IMR-90 (cell line): ENCODE measurements around the gene CTNNA2. TPM values are rescaled to one million over a fixed set of nuclear protein-coding genes. Genes with fewer than 3 reads are reported as not detected.

Source experiments
- ATAC-seq: fragments of 200-7000 bp; cut with Tn5 transposase; 2 replicates; pipeline ENCODE4 v1.9.1; 2020; ENCODE audit warnings: low read depth, mild to moderate bottlenecking, moderate library complexity
- BruUV-seq: library from RNA; stranded (reverse); fragments of 400-500 nt; replicated peaks from 2 replicates; lab custom pipeline; 2021; lab: Mats Ljungman, UMichigan
- CTCF ChIA-PET: fragments of 300-600 bp; formaldehyde crosslinking; extraction: SDS; loops from one replicate; lab custom pipeline; 2021; ENCODE audit warnings: antibody characterized with exemption; lab: Yijun Ruan, JAX
- POLR2A ChIA-PET: fragments of 300-600 bp; sonication (Branson Sonifier 250); formaldehyde crosslinking; loops from one replicate; lab custom pipeline; 2022; ENCODE audit warnings: antibody characterized with exemption; ENCODE audit not compliant: unreplicated experiment; lab: Charles Lee
- DNase-seq: peaks from one replicate; pipeline ENCODE4 v3.0.0; 2013
- H2AFZ ChIP-seq: replicated peaks from 2 replicates; pipeline ENCODE3; 2013; ENCODE audit warnings: low read length, mild to moderate bottlenecking; ENCODE audit not compliant: poor library complexity
- H2AK5ac ChIP-seq: 2 replicates; pipeline ENCODE4 v1.6.1; 2013; ENCODE audit warnings: low read depth, low read length, inconsistent platforms
- H2AK9ac ChIP-seq: replicated peaks from 2 replicates; pipeline ENCODE3; 2013; ENCODE audit warnings: mild to moderate bottlenecking, low read depth, low read length, moderate library complexity; ENCODE audit not compliant: poor library complexity
- H2BK120ac ChIP-seq: 2 replicates; pipeline ENCODE4 v1.6.1; 2013; ENCODE audit warnings: low read depth, low read length, inconsistent platforms
- H2BK15ac ChIP-seq: 3 replicates; pipeline ENCODE4 v1.6.1; 2013; ENCODE audit warnings: low read depth, low read length, inconsistent platforms
- H2BK20ac ChIP-seq: 2 replicates; pipeline ENCODE4 v1.6.1; 2013; ENCODE audit warnings: low read depth, mild to moderate bottlenecking, inconsistent platforms, low read length, moderate library complexity
- H2BK5ac ChIP-seq: 2 replicates; pipeline ENCODE4 v1.6.1; 2013; ENCODE audit warnings: mild to moderate bottlenecking, low read depth, low read length, inconsistent platforms; ENCODE audit not compliant: poor library complexity, severe bottlenecking
- H3K14ac ChIP-seq: replicated peaks from 2 replicates; pipeline ENCODE4 v1.6.1; 2013; ENCODE audit warnings: low read depth, low read length, inconsistent platforms
- H3K18ac ChIP-seq: 2 replicates; pipeline ENCODE4 v1.6.1; 2013; ENCODE audit warnings: low read depth, low read length, control low read depth
- H3K23ac ChIP-seq: 2 replicates; pipeline ENCODE4 v1.6.1; 2013; ENCODE audit warnings: low read depth, low read length, inconsistent platforms
- H3K27ac ChIP-seq: 2 replicates; pipeline ENCODE4 v1.5.1; 2013; ENCODE audit warnings: mild to moderate bottlenecking, control low read depth, low read length; ENCODE audit not compliant: insufficient read depth
- H3K27me3 ChIP-seq: 2 replicates; pipeline ENCODE4 v1.6.1; 2013; ENCODE audit warnings: low read length; ENCODE audit not compliant: control insufficient read depth, insufficient read depth
- H3K36me3 ChIP-seq: 2 replicates; pipeline ENCODE4 v1.6.1; 2013; ENCODE audit warnings: low read length, mixed read lengths; ENCODE audit not compliant: control insufficient read depth, insufficient read depth
- H3K4ac ChIP-seq: 2 replicates; pipeline ENCODE4 v1.6.1; 2013; ENCODE audit warnings: low read depth, low read length, inconsistent platforms
- H3K4me1 ChIP-seq: 2 replicates; pipeline ENCODE4 v1.6.1; 2013; ENCODE audit warnings: low read length, mixed read lengths; ENCODE audit not compliant: control insufficient read depth, insufficient read depth
- H3K4me2 ChIP-seq: 2 replicates; pipeline ENCODE4 v1.6.1; 2013; ENCODE audit warnings: low read depth, mild to moderate bottlenecking, control low read depth, low read length, moderate library complexity
- H3K4me3 ChIP-seq: 2 replicates; pipeline ENCODE4 v1.5.1; 2013; ENCODE audit warnings: low read depth, mild to moderate bottlenecking, control low read depth, low read length, moderate library complexity; ENCODE audit not compliant: insufficient read depth
- H3K56ac ChIP-seq: 2 replicates; pipeline ENCODE4 v1.6.1; 2013; ENCODE audit warnings: low read length, inconsistent platforms; ENCODE audit not compliant: insufficient read depth; ENCODE audit errors: extremely low read depth
- H3K79me1 ChIP-seq, 2 experiments: 2 replicates each; pipeline ENCODE4 v1.6.1; 2013; ENCODE audit warnings: low read length in 2 of 2, inconsistent platforms in 1 of 2, low read depth in 1 of 2
- H3K9ac ChIP-seq: 2 replicates; pipeline ENCODE4 v1.6.1; 2013; ENCODE audit warnings: low read depth, low read length, control low read depth
- H3K9me1 ChIP-seq: 2 replicates; pipeline ENCODE4 v1.6.1; 2013; ENCODE audit warnings: low read length, inconsistent platforms; ENCODE audit not compliant: insufficient read depth
- H3K9me3 ChIP-seq: 2 replicates; pipeline ENCODE4 v1.6.1; 2013; ENCODE audit warnings: low read length; ENCODE audit not compliant: control insufficient read depth, insufficient read depth
- H4K20me1 ChIP-seq: 2 replicates; pipeline ENCODE4 v1.6.1; 2013; ENCODE audit warnings: low read length, inconsistent platforms; ENCODE audit not compliant: insufficient read depth
- H4K5ac ChIP-seq: 2 replicates; pipeline ENCODE4 v1.6.1; 2013; ENCODE audit warnings: mild to moderate bottlenecking, low read depth, low read length, control low read depth
- H4K8ac ChIP-seq, 2 experiments: 2 replicates each; pipeline ENCODE4 v1.6.1; 2013; ENCODE audit warnings: low read depth in 2 of 2, low read length in 2 of 2, control low read depth in 1 of 2, inconsistent platforms in 1 of 2
- H4K91ac ChIP-seq: 2 replicates; pipeline ENCODE4 v1.6.1; 2013; ENCODE audit warnings: low read depth, low read length, inconsistent platforms; ENCODE audit not compliant: insufficient read depth
- BHLHE40 ChIP-seq: fragments of 150-350 bp; IDR thresholded peaks from 2 replicates; pipeline ENCODE4 v1.6.1; 2016; ENCODE audit warnings: mild to moderate bottlenecking, low read depth, low read length
- CEBPB ChIP-seq: IDR thresholded peaks from 2 replicates; pipeline ENCODE4 v1.6.1; 2012; ENCODE audit warnings: low read depth, low read length, improper control_type of control experiment
- CHD1 ChIP-seq: IDR thresholded peaks from 2 replicates; pipeline ENCODE4 v1.6.1; 2012; ENCODE audit warnings: low read depth, low read length, improper control_type of control experiment
- FOS ChIP-seq: fragments of 150-350 bp; IDR thresholded peaks from 2 replicates; pipeline ENCODE4 v1.6.1; 2016; ENCODE audit warnings: low read depth, low read length
- MAZ ChIP-seq: IDR thresholded peaks from 2 replicates; pipeline ENCODE4 v1.6.1; 2012; ENCODE audit warnings: low read depth, mild to moderate bottlenecking, low read length, improper control_type of control experiment, moderate library complexity, borderline replicate concordance
- MXI1 ChIP-seq: IDR thresholded peaks from 2 replicates; pipeline ENCODE4 v1.6.1; 2012; ENCODE audit warnings: low read depth, mild to moderate bottlenecking, low read length, moderate library complexity, borderline replicate concordance
- NFE2L2 ChIP-seq: fragments of 150-350 bp; IDR thresholded peaks from 2 replicates; pipeline ENCODE4 v1.6.1; 2016; ENCODE audit warnings: low read depth, mild to moderate bottlenecking, low read length
- POLR2A ChIP-seq: IDR thresholded peaks from 2 replicates; pipeline ENCODE4 v1.6.1; 2012; ENCODE audit warnings: mild to moderate bottlenecking, low read depth, low read length
- RAD21 ChIP-seq: IDR thresholded peaks from 2 replicates; pipeline ENCODE4 v1.6.1; 2012; ENCODE audit warnings: low read length, improper control_type of control experiment
- RCOR1 ChIP-seq: IDR thresholded peaks from 2 replicates; pipeline ENCODE4 v1.6.1; 2012; ENCODE audit warnings: mild to moderate bottlenecking, low read length, improper control_type of control experiment; ENCODE audit not compliant: insufficient replicate concordance
- RFX5 ChIP-seq: IDR thresholded peaks from 2 replicates; pipeline ENCODE4 v1.8.0; 2012; ENCODE audit warnings: low read depth, mild to moderate bottlenecking, low read length, moderate library complexity
- SMC3 ChIP-seq: fragments of 150-350 bp; IDR thresholded peaks from 2 replicates; pipeline ENCODE4 v1.6.1; 2016; ENCODE audit warnings: low read depth, mild to moderate bottlenecking, antibody characterized with exemption, low read length, moderate library complexity
- WGBS, 2 experiments: methylation state at CpG; one replicate each; pipeline versions ENCODE4 v1.1.5 to v1.1.7; 2013; ENCODE audit warnings: missing lambda C conversion rate in 2 of 2; ENCODE audit not compliant: insufficient read length in 1 of 2; ENCODE audit errors: extremely low coverage in 2 of 2; 5-methylcytosine and 5-hydroxymethylcytosine counted together
- dilution Hi-C: fragments of 300-500 bp; cut with HindIII; formaldehyde crosslinking; loops from one replicate; pipeline ENCODE4 v1.14.3; 2018; ENCODE audit warnings: low sequenced_read_pairs; ENCODE audit not compliant: unreplicated experiment
- in situ Hi-C: fragments of 300-500 bp; cut with MboI; formaldehyde crosslinking; loops from 3 replicates; pipeline ENCODE4 v1.14.3; 2019; ENCODE audit warnings: low sequenced_read_pairs, inconsistent platforms, mixed read lengths
- intact Hi-C: fragments of 100-400 bp; cut with micrococcal nuclease; formaldehyde crosslinking; loops from 2 replicates; pipeline ENCODE4 v1.10.0; 2022
- polyA plus RNA-seq, 3 experiments: library from polyadenylated mRNA; depleted of rRNA; stranded (reverse); fragments of >200 nt; gene quantifications; 2 replicates each; pipeline ENCODE4 v1.2.3, GENCODE V29; 2012; ENCODE audit warnings: low replicate concordance in 1 of 3
- total RNA-seq: library from RNA; depleted of rRNA; stranded (reverse); fragments of >200 nt; gene quantifications from 2 replicates; pipeline ENCODE4 v1.2.3, GENCODE V29; 2012
- TF ChIP-seq, protein P1 (sequence below): conservative IDR thresholded peaks from 2 replicates; pipeline ENCODE4 v1.5.1; 2012; ENCODE audit warnings: mild to moderate bottlenecking, low read depth, low read length, improper control_type of control experiment
- TF ChIP-seq, protein P2 (sequence below): fragments of 150-350 bp; IDR thresholded peaks from 2 replicates; pipeline ENCODE4 v1.6.1; 2017; ENCODE audit warnings: mild to moderate bottlenecking, antibody characterized with exemption, low read length, low read depth
- TF ChIP-seq, protein P3 (sequence below): fragments of 150-350 bp; IDR thresholded peaks from 2 replicates; pipeline ENCODE4 v1.6.1; 2016; ENCODE audit warnings: low read depth, mild to moderate bottlenecking, low read length, moderate library complexity, borderline replicate concordance

CTNNA2 gene
- total and polyA plus RNA-seq, 2 of the 4 experiments (the other 2 are of a cell fraction): not detected

DNA sequence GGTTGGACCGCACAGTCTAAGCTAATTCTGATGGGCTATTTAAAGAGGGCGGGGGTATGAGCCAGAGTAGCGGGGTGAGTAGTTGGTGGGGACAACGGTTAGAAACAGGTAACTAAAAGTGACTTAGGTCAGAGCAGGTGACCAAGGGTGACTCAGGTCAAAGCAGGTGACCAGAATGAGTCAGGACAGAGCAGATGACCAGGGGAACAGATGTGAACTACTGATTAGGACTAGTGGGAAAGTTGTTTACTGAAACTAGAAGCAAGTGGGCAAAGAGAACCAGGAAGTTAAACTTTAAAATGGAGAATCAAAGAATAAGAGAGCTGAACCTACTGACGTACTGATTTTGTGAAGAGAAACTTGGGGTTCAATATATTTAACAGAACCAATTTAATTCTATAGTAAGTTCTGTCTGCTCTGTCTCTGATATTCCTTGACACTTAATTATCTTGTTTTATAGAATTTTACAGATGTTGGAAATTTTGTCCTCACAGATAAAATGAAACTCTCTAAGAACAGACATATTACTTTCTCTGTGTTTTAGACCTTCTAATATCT, 799.5 kb downstream of the CTNNA2 start:
- CTCF ChIA-PET: no interaction called here
- no peak overlapping the region for H4K5ac ChIP-seq

More for the DNA sequence above, 799.5 kb downstream of the CTNNA2 start:
- TF ChIP-seq POLR2A (no peak), MXI1 (no peak), RAD21 (no peak), RFX5 (no peak), RCOR1 (no peak), NFE2L2 (no peak), CHD1 (no peak), MAZ (no peak), CEBPB (no peak), BHLHE40 (no peak), SMC3 (no peak), FOS (no peak)
- TF ChIP-seq, protein P1, sequence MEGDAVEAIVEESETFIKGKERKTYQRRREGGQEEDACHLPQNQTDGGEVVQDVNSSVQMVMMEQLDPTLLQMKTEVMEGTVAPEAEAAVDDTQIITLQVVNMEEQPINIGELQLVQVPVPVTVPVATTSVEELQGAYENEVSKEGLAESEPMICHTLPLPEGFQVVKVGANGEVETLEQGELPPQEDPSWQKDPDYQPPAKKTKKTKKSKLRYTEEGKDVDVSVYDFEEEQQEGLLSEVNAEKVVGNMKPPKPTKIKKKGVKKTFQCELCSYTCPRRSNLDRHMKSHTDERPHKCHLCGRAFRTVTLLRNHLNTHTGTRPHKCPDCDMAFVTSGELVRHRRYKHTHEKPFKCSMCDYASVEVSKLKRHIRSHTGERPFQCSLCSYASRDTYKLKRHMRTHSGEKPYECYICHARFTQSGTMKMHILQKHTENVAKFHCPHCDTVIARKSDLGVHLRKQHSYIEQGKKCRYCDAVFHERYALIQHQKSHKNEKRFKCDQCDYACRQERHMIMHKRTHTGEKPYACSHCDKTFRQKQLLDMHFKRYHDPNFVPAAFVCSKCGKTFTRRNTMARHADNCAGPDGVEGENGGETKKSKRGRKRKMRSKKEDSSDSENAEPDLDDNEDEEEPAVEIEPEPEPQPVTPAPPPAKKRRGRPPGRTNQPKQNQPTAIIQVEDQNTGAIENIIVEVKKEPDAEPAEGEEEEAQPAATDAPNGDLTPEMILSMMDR: no peak
- TF ChIP-seq, protein P2, sequence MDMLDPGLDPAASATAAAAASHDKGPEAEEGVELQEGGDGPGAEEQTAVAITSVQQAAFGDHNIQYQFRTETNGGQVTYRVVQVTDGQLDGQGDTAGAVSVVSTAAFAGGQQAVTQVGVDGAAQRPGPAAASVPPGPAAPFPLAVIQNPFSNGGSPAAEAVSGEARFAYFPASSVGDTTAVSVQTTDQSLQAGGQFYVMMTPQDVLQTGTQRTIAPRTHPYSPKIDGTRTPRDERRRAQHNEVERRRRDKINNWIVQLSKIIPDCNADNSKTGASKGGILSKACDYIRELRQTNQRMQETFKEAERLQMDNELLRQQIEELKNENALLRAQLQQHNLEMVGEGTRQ: no peak
- TF ChIP-seq, protein P3, sequence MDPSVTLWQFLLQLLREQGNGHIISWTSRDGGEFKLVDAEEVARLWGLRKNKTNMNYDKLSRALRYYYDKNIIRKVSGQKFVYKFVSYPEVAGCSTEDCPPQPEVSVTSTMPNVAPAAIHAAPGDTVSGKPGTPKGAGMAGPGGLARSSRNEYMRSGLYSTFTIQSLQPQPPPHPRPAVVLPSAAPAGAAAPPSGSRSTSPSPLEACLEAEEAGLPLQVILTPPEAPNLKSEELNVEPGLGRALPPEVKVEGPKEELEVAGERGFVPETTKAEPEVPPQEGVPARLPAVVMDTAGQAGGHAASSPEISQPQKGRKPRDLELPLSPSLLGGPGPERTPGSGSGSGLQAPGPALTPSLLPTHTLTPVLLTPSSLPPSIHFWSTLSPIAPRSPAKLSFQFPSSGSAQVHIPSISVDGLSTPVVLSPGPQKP: no peak
- no peak for DNase-seq
- H3K23ac ChIP-seq: no peak overlapping the region
- no TSS peak for BruUV-seq
- H2BK20ac ChIP-seq: no peak overlapping the region
- H2BK120ac ChIP-seq: no peak overlapping the region
- H3K27ac ChIP-seq: no peak overlapping the region
- H2AK5ac ChIP-seq: no peak overlapping the region
- H3K4me2 ChIP-seq: no peak overlapping the region
- H3K9me3 ChIP-seq: no peaks in the 10 kb centered on the region
- no peaks in the 10 kb centered on the region for H3K79me1 ChIP-seq
- H3K14ac ChIP-seq: no peak overlapping the region
- dilution Hi-C loops (no loop called here), intact Hi-C loops (no loop called here), in situ Hi-C loops (no loop called here)
- POLR2A ChIA-PET: no interaction called here
- H3K4me1 ChIP-seq: no peaks in the 10 kb centered on the region
- ATAC-seq: no peak
- no peaks in the 10 kb centered on the region for H4K20me1 ChIP-seq
- no peaks in the 10 kb centered on the region for H3K36me3 ChIP-seq
- H3K9ac ChIP-seq: no peak overlapping the region
- H3K4ac ChIP-seq: no peak overlapping the region
- no peaks in the 10 kb centered on the region for H3K27me3 ChIP-seq
- no peak overlapping the region for H2BK15ac ChIP-seq
- no peak overlapping the region for H4K8ac ChIP-seq
- 33% methylated on average over 1 of the region's 5 CpGs; no CpG with 5 or more reads in 1 of the 2 experiments for WGBS, 2 experiments
- no peak overlapping the region for H3K4me3 ChIP-seq
- no peaks in the 10 kb centered on the region for H3K9me1 ChIP-seq
- H3K18ac ChIP-seq: no peak overlapping the region
- H2AK9ac ChIP-seq: no peak overlapping the region
- no peak overlapping the region for H2AFZ ChIP-seq
- H3K56ac ChIP-seq: no peak overlapping the region
- H2BK5ac ChIP-seq: no peak overlapping the region
- no peak overlapping the region for H4K91ac ChIP-seq
